Activated T-helper 2 cell treated with anti-CD3 and anti-CD28 coated beads, Interferon-gamma antibody, Interleukin-2, Interleukin-4, amounts not matched to agents 10 μg/mL and 5 μg/mL and 100 μg/mL, durations not matched to agents 14 hours and 24 hours and 36 hours (primary cell): Measurements from ENCODE around the gene MANF. TPM values are rescaled to one million over a fixed set of nuclear protein-coding genes. Genes with fewer than 3 reads are reported as not detected.

Experiments used
- DNase-seq: peaks from one replicate; pipeline ENCODE4 v3.0.0; 2021; ENCODE audit warnings: low spot score
- H3K27ac Mint-ChIP-seq: one replicate; pipeline ENCODE4 v1.8.0; 2021; ENCODE audit warnings: mixed read lengths
- H3K27me3 Mint-ChIP-seq: one replicate; pipeline ENCODE4 v1.8.0; 2021; ENCODE audit warnings: low read depth, mixed read lengths
- H3K36me3 Mint-ChIP-seq: one replicate; pipeline ENCODE4 v1.8.0; 2021; ENCODE audit warnings: low read depth, mixed read lengths
- H3K4me1 Mint-ChIP-seq: one replicate; pipeline ENCODE4 v1.8.0; 2021; ENCODE audit warnings: low read depth, mixed read lengths
- H3K4me3 Mint-ChIP-seq: one replicate; pipeline ENCODE4 v1.8.0; 2021; ENCODE audit warnings: low read depth, mild to moderate bottlenecking, moderate library complexity, mixed read lengths
- H3K9me3 Mint-ChIP-seq: one replicate; pipeline ENCODE4 v1.8.0; 2021; ENCODE audit warnings: mixed read lengths
- intact Hi-C: fragments of 100-400 bp; cut with micrococcal nuclease; formaldehyde crosslinking; loops from one replicate; pipeline ENCODE4 v1.15.1; 2023
- total RNA-seq: library from RNA; stranded (reverse); gene quantifications from 2 replicates; pipeline ENCODE4 v1.2.3, GENCODE V29; 2022

MANF gene
- total RNA-seq, 1 donor from 2014 or later = 235 TPM

GRCh38 chr3:51378726-51379125 lies 6.4 kb upstream of the MANF start:
- no peaks in the 10 kb centered on the region for H3K27me3 Mint-ChIP-seq
- no peak for DNase-seq
- H3K27ac Mint-ChIP-seq = no peak overlapping the region
- no peaks in the 10 kb centered on the region for H3K9me3 Mint-ChIP-seq
- H3K4me1 Mint-ChIP-seq = peaks cover 4% of the 10 kb centered on the region
- intact Hi-C loops = no loop called here
- H3K4me3 Mint-ChIP-seq = no peak overlapping the region
- H3K36me3 Mint-ChIP-seq = peaks cover 4% of the 10 kb centered on the region

DNA sequence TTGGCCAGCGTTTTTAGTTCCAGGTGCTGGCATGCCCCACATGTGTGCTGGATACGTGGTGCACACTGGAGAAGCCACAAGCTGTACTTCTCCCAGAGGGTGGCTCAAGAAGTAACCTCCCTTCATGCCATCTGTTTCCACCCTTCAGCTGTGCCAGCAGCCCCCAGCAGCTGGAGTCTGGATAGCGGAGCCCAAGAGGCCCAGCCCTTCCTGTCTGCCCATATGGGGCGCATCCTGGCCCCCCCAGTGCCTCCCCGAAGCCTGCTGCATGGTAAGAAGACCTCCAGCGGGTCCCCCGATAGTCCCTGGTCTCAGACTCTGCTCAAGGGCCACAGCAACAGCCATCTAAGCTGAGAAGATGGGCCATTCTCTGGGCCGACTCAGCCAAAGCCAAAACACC lies 5.8 kb upstream of the MANF start:
- Mint-ChIP-seq H3K27ac (no peak overlapping the region), H3K27me3 (no peaks in the 10 kb centered on the region), H3K4me3 (no peak overlapping the region), H3K4me1 (peaks cover 7% of the 10 kb centered on the region), H3K9me3 (no peaks in the 10 kb centered on the region), H3K36me3 (peaks cover 9% of the 10 kb centered on the region)
- DNase-seq = no peak
- intact Hi-C loops = no loop called here

DNA sequence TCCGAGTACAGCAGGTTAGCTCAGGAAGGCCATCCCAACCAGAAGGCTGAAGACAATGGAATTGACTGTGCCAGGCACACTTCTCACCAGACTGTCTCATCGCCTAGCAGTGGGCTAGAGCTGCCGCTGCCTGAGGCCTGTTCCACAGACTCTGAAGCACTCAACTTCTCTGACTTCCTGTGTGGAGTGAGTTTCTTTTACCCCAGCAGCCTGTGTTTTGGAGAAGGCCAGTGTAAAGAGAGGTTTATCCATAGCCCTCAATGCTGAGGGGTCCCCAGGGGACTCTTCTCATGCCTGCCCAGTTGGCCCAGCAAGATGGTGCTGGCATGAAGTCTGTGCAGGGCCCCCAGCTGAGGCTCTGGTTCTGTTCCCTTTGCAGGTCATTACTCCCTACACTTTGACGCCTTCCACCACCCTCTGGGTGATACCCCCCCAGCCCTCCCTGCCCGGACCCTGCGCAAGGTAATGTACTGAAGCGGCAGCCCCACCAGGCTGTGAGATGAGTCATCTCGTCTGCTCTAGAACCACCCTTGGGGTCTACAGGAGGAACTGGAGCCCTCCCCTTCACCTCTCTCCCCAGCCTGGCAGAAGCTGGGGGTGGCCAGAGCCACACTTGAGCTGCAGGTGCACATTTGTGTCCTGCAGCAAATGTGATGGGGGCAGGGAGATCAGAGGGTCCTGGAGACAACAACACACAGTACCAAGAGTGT lies 5.2 kb upstream of the MANF start:
- DNase-seq = no peak
- H3K27ac Mint-ChIP-seq = no peak overlapping the region
- no peaks in the 10 kb centered on the region for H3K27me3 Mint-ChIP-seq
- intact Hi-C loops = loop anchor here (10.0 kb wide), 1 partner anchor 1025 kb away; the partner anchor contains the start of genes CYB561D2, NPRL2 and TMEM115
- no peaks in the 10 kb centered on the region for H3K9me3 Mint-ChIP-seq
- peaks cover 7% of the 10 kb centered on the region for H3K4me1 Mint-ChIP-seq
- no peak overlapping the region for H3K4me3 Mint-ChIP-seq
- H3K36me3 Mint-ChIP-seq = peaks cover 14% of the 10 kb centered on the region

DNA sequence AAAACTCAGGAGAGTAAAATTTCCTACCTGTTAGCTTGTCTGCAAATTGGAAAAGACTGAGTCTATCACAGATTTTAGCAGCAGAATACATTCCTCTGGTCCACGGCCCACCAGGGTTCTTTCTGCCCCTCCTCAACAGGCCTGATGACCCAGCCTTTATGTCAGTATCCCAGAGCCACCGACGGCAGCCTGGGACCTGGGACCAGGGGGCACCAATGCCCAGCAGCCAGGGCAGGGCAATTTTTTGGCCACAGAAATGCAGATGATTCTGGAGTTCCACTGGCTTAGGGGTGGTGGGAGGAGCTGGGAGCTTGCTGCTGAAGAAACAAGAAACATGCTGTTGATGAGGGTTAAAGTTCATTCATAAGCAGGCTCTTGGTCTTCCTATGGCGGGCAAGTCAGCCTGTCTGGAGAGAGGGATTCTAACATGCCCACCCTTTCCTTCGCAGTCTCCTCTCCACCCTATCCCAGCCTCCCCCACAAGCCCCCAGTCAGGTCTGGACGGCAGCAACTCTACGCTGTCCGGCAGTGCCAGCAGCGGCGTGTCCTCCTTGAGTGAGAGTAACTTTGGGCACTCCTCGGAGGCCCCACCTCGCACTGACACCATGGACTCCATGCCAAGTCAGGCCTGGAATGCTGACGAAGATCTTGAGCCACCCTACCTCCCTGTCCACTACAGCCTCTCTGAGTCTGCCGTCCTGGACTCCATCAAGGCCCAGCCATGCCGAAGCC lies 4.3 kb upstream of the MANF start:
- Mint-ChIP-seq H3K4me3 (no peak overlapping the region), H3K9me3 (no peaks in the 10 kb centered on the region), H3K4me1 (peaks cover 9% of the 10 kb centered on the region), H3K36me3 (peaks cover 21% of the 10 kb centered on the region), H3K27ac (no peak overlapping the region), H3K27me3 (no peaks in the 10 kb centered on the region)
- intact Hi-C loops = loop anchor here (10.0 kb wide), 1 partner anchor 1026 kb away; the partner anchor contains the start of genes CYB561D2, NPRL2 and TMEM115
- DNase-seq = no peak

GRCh38 chr3:51381333-51381705 lies 3.8 kb upstream of the MANF start:
- Mint-ChIP-seq H3K27ac (no peak overlapping the region), H3K27me3 (no peaks in the 10 kb centered on the region), H3K4me1 (peaks cover 15% of the 10 kb centered on the region), H3K4me3 (no peak overlapping the region), H3K9me3 (no peaks in the 10 kb centered on the region), H3K36me3 (peaks cover 27% of the 10 kb centered on the region)
- DNase-seq = no peak
- intact Hi-C loops = loop anchor here (10.0 kb wide), 1 partner anchor 1027 kb away; the partner anchor contains the start of genes CYB561D2, NPRL2 and TMEM115

GRCh38 chr3:51382076-51382745 lies 2.9 kb upstream of the MANF start:
- Mint-ChIP-seq H3K27ac (no peak overlapping the region), H3K9me3 (no peaks in the 10 kb centered on the region), H3K36me3 (peaks cover 35% of the 10 kb centered on the region), H3K4me1 (peaks cover 22% of the 10 kb centered on the region), H3K4me3 (no peak overlapping the region), H3K27me3 (no peaks in the 10 kb centered on the region)
- intact Hi-C loops = loop anchor here (10.0 kb wide), 1 partner anchor 1027 kb away; the partner anchor contains the start of genes CYB561D2, NPRL2 and TMEM115
- no peak for DNase-seq

GRCh38 chr3:51382947-51383578 lies 2.0 kb upstream of the MANF start:
- Mint-ChIP-seq H3K4me1 (peaks cover 29% of the 10 kb centered on the region), H3K36me3 (peaks cover 43% of the 10 kb centered on the region), H3K4me3 (peak overlapping the region; percentile 96), H3K27me3 (no peaks in the 10 kb centered on the region), H3K27ac (peak overlapping the region; percentile 67), H3K9me3 (no peaks in the 10 kb centered on the region)
- intact Hi-C loops = loop anchor here (10.0 kb wide), 1 partner anchor 1028 kb away; the partner anchor contains the start of genes CYB561D2, NPRL2 and TMEM115
- DNase-seq = no peak

- Mint-ChIP-seq H3K27ac (peak overlapping the region; percentile 97), H3K27me3 (no peaks in the 10 kb centered on the region), H3K9me3 (no peaks in the 10 kb centered on the region), H3K36me3 (peaks cover 53% of the 10 kb centered on the region), H3K4me3 (peak overlapping the region; percentile 96), H3K4me1 (peaks cover 34% of the 10 kb centered on the region)
- intact Hi-C loops = loop anchor here (2.0 to 10.0 kb wide), 4 partner anchors 117 to 1029 kb away; partner anchors contain the start of genes CYB561D2, DCAF1, HEMK1 and NPRL2
- DNase-seq = no peak
These were observed 901 bp upstream of the MANF start for GRCh38 chr3:51384055-51384725.

DNA sequence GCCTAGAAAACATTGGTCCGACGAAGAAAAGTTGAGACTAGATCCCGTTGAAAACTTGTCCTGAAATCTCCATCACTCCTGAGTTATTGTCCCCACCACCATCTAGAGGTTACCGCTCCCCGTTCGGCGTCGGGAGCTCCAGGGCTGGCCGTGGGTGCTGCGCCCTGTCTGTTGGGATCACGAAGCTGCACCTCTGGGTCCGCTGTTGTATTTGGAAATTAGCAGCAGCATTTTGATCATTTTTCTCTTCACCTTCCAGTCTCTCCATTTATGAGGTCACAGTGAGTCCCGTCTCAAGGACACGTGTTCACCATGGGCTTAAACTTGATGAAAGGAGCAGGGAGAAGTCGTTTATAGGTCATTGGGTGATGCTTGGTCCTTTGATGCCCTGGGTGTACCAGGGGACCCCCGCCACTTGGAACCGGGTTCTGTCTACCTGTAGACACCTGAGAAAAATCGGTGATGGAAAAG lies 565 bp downstream of the MANF start:
- H3K27me3 Mint-ChIP-seq = no peaks in the 10 kb centered on the region
- H3K4me3 Mint-ChIP-seq = peak overlapping the region; percentile 96
- H3K4me1 Mint-ChIP-seq = peaks cover 47% of the 10 kb centered on the region
- intact Hi-C loops = loop anchor here (2.0 to 10.0 kb wide), 4 partner anchors 115 to 1031 kb away; partner anchors contain the start of genes CYB561D2, DCAF1, HEMK1 and NPRL2
- peak overlapping the region; percentile 88 for H3K27ac Mint-ChIP-seq
- DNase-seq = no peak
- peaks cover 60% of the 10 kb centered on the region for H3K36me3 Mint-ChIP-seq
- H3K9me3 Mint-ChIP-seq = no peaks in the 10 kb centered on the region

DNA sequence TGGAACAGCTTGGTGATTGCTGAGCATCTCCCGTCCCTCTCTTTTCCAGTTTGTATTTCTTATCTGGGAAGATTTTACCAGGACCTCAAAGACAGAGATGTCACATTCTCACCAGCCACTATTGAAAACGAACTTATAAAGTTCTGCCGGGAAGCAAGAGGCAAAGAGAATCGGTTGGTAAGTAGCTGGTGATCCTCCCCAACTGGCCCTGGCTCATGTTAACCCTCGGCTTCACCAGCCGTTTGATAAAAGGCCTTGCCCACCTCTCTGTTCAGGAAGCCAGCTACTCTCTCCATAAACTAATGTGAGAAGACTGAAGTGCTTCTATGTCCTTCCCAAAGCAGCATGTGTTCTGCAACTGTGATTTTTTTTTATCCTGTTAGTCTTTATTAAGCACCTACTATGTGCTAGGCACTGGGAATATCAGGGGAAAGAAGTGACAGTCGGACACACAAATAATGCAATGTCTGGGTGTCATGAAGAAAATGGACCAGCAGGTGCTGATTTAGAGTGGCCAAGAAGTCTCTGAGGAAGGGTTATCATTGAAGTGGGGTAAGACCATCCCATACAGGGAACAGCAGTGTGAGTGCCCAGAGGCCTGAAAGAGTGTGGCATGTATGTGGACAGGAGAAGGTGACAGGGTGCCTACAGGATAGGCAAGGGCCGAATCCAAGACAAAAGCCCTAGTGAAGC lies 1.2 kb downstream of the MANF start:
- no peaks in the 10 kb centered on the region for H3K27me3 Mint-ChIP-seq
- peaks cover 60% of the 10 kb centered on the region for H3K36me3 Mint-ChIP-seq
- intact Hi-C loops = loop anchor here (10.0 kb wide), 1 partner anchor 1032 kb away; the partner anchor contains the start of genes CYB561D2, NPRL2 and TMEM115
- peaks cover 49% of the 10 kb centered on the region for H3K4me1 Mint-ChIP-seq
- no peak for DNase-seq
- H3K9me3 Mint-ChIP-seq = no peaks in the 10 kb centered on the region
- peak overlapping the region; percentile 96 for H3K4me3 Mint-ChIP-seq
- H3K27ac Mint-ChIP-seq = peak overlapping the region; percentile 88

DNA sequence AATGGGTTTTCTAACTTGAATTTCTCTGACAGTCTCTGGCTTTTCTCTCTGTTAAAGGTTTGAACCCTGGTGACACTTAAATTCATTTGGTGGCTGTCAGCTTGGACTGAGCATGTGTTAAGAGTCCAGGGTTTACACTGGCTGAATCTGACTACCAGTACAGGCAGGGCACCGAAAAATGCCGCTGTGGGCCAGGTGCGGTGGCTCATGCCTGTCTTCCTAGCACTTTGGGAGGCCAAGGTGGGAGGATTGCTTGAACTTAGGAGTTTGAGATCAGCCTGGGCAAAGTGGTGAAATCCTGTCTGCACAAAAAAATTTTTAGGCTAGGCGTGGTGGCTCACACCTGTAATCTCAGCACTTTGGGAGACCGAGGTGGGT lies 1.8 kb downstream of the MANF start:
- no peak for DNase-seq
- Mint-ChIP-seq H3K4me1 (peaks cover 49% of the 10 kb centered on the region), H3K36me3 (peaks cover 60% of the 10 kb centered on the region), H3K4me3 (peak overlapping the region; percentile 96), H3K27ac (no peak overlapping the region), H3K27me3 (no peaks in the 10 kb centered on the region), H3K9me3 (no peaks in the 10 kb centered on the region)
- intact Hi-C loops = loop anchor here (10.0 kb wide), 1 partner anchor 1032 kb away; the partner anchor contains the start of genes CYB561D2, NPRL2 and TMEM115
